Measurements from ENCODE around the gene SPTA1. TPM values are rescaled to one million over a fixed set of nuclear protein-coding genes. Genes with fewer than 3 reads are reported as not detected.
"Not testable (repeated sequence)": the region's sequence is repeated elsewhere in the genome, so short reads cannot be mapped to it uniquely, and the experiment has no call there.

Gene SPTA1
- total RNA-seq, 2 donors from 2014 or later: not detected

DNA sequence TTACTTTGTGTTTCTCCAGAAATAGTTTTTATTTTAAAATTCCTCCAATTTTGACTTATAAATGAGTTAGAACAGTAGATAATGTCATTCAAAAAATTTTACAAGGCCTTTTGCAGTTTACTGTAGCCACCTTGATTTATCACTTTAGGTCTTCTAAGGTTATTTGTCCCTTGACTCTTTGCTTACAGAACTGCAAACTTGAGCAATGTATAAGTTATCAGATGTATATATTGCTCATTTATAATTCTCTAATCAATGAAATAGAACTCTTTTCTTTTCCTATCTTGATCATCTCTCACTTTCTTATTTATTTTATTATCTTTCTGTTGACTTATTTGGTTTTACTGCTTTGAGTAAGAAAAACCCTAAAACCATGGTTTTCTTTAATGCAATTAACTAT lies 5.8 kb upstream of the SPTA1 start:
- DNase-seq: no peak
- H3K9me3 ChIP-seq: no peaks in the 10 kb centered on the region
- TF ChIP-seq CTCF (IDR thresholded peaks at IDR 0.05): no peak
- no peaks in the 10 kb centered on the region for H3K36me3 ChIP-seq
- H3K4me3 ChIP-seq: no peak overlapping the region
- H3K9ac ChIP-seq (ENCODE audit: low read depth in 2 of 2, low read length in 2 of 2): no peak overlapping the region
- H3K4me1 ChIP-seq: no peaks in the 10 kb centered on the region
- intact Hi-C loops (cut with DNase I): no loop called here
- no peak overlapping the region for H3K27ac ChIP-seq
- H3K27me3 ChIP-seq: no peaks in the 10 kb centered on the region

- Histone ChIP-seq H3K4me3 (no peak overlapping the region), H3K27ac (no peak overlapping the region), H3K4me1 (no peaks in the 10 kb centered on the region), H3K36me3 (no peaks in the 10 kb centered on the region), H3K9me3 (no peaks in the 10 kb centered on the region), H3K27me3 (no peaks in the 10 kb centered on the region), H3K9ac (ENCODE audit: low read depth in 2 of 2, low read length in 2 of 2) (no peak overlapping the region)
- DNase-seq: no peak
- TF ChIP-seq CTCF (IDR thresholded peaks at IDR 0.05): no peak
- intact Hi-C loops (cut with DNase I): no loop called here
Observed at GRCh38 chr1:158691907-158692306, 5.4 kb upstream of the SPTA1 start.

DNA sequence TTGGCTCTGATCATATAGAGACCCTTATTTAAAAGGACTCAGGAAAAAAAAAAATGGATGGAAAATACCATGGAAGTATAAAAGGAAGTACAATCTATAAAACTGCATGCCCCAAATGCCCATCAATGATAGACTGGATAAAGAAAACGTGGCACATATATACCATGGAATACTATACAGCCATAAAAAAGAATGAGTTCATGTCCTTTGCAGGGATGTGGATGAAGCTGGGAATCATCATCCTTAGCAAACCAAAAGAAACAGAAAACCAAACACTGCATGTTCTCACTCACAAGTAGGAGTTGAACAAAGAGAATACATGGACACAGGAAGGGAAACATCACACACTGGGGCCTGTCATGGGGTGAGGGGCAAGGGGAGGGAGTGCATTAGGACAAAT lies 4.6 kb upstream of the SPTA1 start:
- H3K4me1 ChIP-seq; H3K4me3 ChIP-seq; DNase-seq; intact Hi-C loops (cut with DNase I); H3K36me3 ChIP-seq; H3K27me3 ChIP-seq; H3K9me3 ChIP-seq; H3K27ac ChIP-seq; H3K9ac ChIP-seq (ENCODE audit: low read depth in 2 of 2, low read length in 2 of 2): not testable (repeated sequence)

DNA sequence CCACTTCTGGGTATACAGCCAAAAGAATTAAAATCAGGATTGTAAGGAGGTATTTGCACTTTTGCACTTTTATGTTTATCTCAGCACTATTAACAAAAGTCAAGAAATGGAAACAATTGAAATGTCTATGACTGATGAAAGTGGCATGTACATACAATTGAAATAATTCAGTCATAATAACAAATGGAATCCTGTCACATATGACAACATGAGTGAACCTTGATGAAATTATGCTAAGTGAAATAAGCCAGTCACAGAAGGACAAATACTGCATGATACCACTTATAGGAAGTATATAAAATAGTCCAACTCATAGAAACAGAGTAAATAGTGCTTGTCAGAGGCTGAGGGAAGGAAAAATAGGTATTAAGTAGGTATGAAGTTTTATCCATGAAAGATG lies 3.4 kb upstream of the SPTA1 start:
- Histone ChIP-seq H3K9ac (ENCODE audit: low read depth in 2 of 2, low read length in 2 of 2) (no peak overlapping the region), H3K27ac (no peak overlapping the region), H3K27me3 (no peaks in the 10 kb centered on the region), H3K36me3 (no peaks in the 10 kb centered on the region), H3K4me1 (no peaks in the 10 kb centered on the region), H3K9me3 (no peaks in the 10 kb centered on the region), H3K4me3 (no peak overlapping the region)
- intact Hi-C loops (cut with DNase I): no loop called here
- DNase-seq: no peak
- no peak for TF ChIP-seq CTCF (IDR thresholded peaks at IDR 0.05)

GRCh38 chr1:158689110-158689509 lies 2.6 kb upstream of the SPTA1 start:
- no peak overlapping the region for H3K9ac ChIP-seq (ENCODE audit: low read depth in 2 of 2, low read length in 2 of 2)
- no peaks in the 10 kb centered on the region for H3K36me3 ChIP-seq
- H3K4me3 ChIP-seq: no peak overlapping the region
- TF ChIP-seq CTCF (IDR thresholded peaks at IDR 0.05): no peak
- no peak overlapping the region for H3K27ac ChIP-seq
- no peaks in the 10 kb centered on the region for H3K4me1 ChIP-seq
- H3K27me3 ChIP-seq: no peaks in the 10 kb centered on the region
- DNase-seq: no peak
- intact Hi-C loops (cut with DNase I): no loop called here
- no peaks in the 10 kb centered on the region for H3K9me3 ChIP-seq

DNA sequence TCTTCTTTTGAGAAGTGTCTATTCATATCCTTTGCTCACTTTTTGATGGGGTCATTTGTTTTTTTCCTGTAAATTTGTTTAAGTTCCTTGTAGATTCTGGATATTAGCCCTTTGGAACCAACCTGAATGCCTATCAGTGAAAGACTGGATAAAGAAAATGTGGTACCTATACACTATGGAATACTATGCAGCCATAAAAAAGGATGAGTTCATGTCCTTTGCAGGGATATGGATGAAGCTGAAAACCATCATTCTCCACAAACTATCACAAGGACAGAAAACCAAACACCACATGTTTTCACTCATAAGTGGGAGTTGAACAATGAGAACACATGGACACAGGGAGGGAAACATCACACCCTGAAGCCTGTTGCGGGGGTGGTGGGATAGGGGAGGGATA lies 1.8 kb upstream of the SPTA1 start:
- H3K4me3 ChIP-seq; H3K4me1 ChIP-seq; H3K9me3 ChIP-seq; H3K9ac ChIP-seq (ENCODE audit: low read depth in 2 of 2, low read length in 2 of 2); H3K27me3 ChIP-seq; intact Hi-C loops (cut with DNase I); DNase-seq; H3K36me3 ChIP-seq; H3K27ac ChIP-seq: not testable (repeated sequence)

- no peak overlapping the region for H3K4me3 ChIP-seq
- no peaks in the 10 kb centered on the region for H3K4me1 ChIP-seq
- no peak for TF ChIP-seq CTCF (IDR thresholded peaks at IDR 0.05)
- H3K27ac ChIP-seq: no peak overlapping the region
- H3K9me3 ChIP-seq: no peaks in the 10 kb centered on the region
- H3K36me3 ChIP-seq: no peaks in the 10 kb centered on the region
- DNase-seq: no peak
- intact Hi-C loops (cut with DNase I): no loop called here
- no peaks in the 10 kb centered on the region for H3K27me3 ChIP-seq
- no peak overlapping the region for H3K9ac ChIP-seq (ENCODE audit: low read depth in 2 of 2, low read length in 2 of 2)
Observed at GRCh38 chr1:158687037-158687436, 522 bp upstream of the SPTA1 start.

Measured in colonic mucosa (tissue), 4 donors.